Kidney tubule cell (primary cell): ENCODE results near the gene PHEX.
A peak's percentile ranks its signal among the peaks of the same experiment; 100 is the strongest.

ENCODE experiments used
- DNase-seq: peaks from one replicate; pipeline ENCODE4 v3.0.0-alpha.2; 2018; ENCODE audit warnings: low spot score

Gene PHEX

GRCh38 chrX:22040184-22040583, 8.1 kb downstream of the PHEX start:
- no peak for DNase-seq

GRCh38 chrX:22041907-22042530, 9.9 kb downstream of the PHEX start:
- DNase-seq, result no peak

- no peak for DNase-seq
Observed at GRCh38 chrX:22043872-22044271, 11.7 kb downstream of the PHEX start.

GRCh38 chrX:22047468-22047867, 15.3 kb downstream of the PHEX start:
- no peak for DNase-seq

- DNase-seq, result no peak
Observed at GRCh38 chrX:22053481-22053880, 21.4 kb downstream of the PHEX start.

GRCh38 chrX:22056235-22056634, 24.1 kb downstream of the PHEX start:
- DNase-seq, result no peak

- DNase-seq, result no peak
Observed at GRCh38 chrX:22057667-22058066, 25.5 kb downstream of the PHEX start.

- DNase-seq, result no peak
Observed at GRCh38 chrX:22059775-22060174, 27.6 kb downstream of the PHEX start.

GRCh38 chrX:22060415-22061280, 28.5 kb downstream of the PHEX start:
- DNase-seq, result peak; percentile 38

GRCh38 chrX:22063284-22063683, 31.2 kb downstream of the PHEX start:
- DNase-seq, result peak; percentile 50

- no peak for DNase-seq
Observed at GRCh38 chrX:22069586-22069985, 37.5 kb downstream of the PHEX start.

GRCh38 chrX:22073928-22074327, 41.8 kb downstream of the PHEX start:
- DNase-seq, result no peak

- no peak for DNase-seq
Observed at GRCh38 chrX:22078117-22078516, 46.0 kb downstream of the PHEX start.

- peak; percentile 68 for DNase-seq
Observed at GRCh38 chrX:22081475-22082092, 49.5 kb downstream of the PHEX start.

GRCh38 chrX:22086003-22086402, 53.9 kb downstream of the PHEX start:
- no peak for DNase-seq

- no peak for DNase-seq
Observed at GRCh38 chrX:22087011-22087557, 55.0 kb downstream of the PHEX start.

- no peak for DNase-seq
Observed at GRCh38 chrX:22088326-22088725, 56.2 kb downstream of the PHEX start.

GRCh38 chrX:22090181-22090580, 58.1 kb downstream of the PHEX start:
- DNase-seq, result no peak

GRCh38 chrX:22093550-22093949, 61.4 kb downstream of the PHEX start:
- no peak for DNase-seq

GRCh38 chrX:22095286-22095685, 63.2 kb downstream of the PHEX start:
- peak; percentile 12 for DNase-seq

GRCh38 chrX:22095856-22096255, 63.7 kb downstream of the PHEX start:
- no peak for DNase-seq

- DNase-seq, result peak; percentile 48
Observed at GRCh38 chrX:22097012-22097694, 65.0 kb downstream of the PHEX start.
